Prostate gland (tissue), 2 donors: ENCODE data around the gene SIRT2. TPM values are rescaled to one million over a fixed set of nuclear protein-coding genes. Genes with fewer than 3 reads are reported as not detected.
A peak's percentile ranks its signal among the peaks of the same experiment; 100 is the strongest.

Experiments used
- DNase-seq: peaks from one replicate; pipeline ENCODE4 v3.0.0-alpha.2; 2019; ENCODE audit warnings: low spot score
- H3K27ac ChIP-seq, 2 donors: fragments of 200-600 bp; sonication (generic); 2 replicates each; pipeline ENCODE4 v1.5.1; 2017 to 2019
- H3K27me3 ChIP-seq: fragments of 200-600 bp; sonication (generic); replicated peaks from 2 replicates; pipeline ENCODE4 v1.5.1; 2019; ENCODE audit not compliant: insufficient read depth
- H3K36me3 ChIP-seq, 2 donors: fragments of 200-600 bp; sonication (generic); 1 replicate in 1 of 2; 2 replicates in 1 of 2; pipeline versions ENCODE4 v1.5.1 to v1.8.1; 2017 to 2019
- H3K4me1 ChIP-seq: fragments of 200-600 bp; sonication (generic); replicated peaks from 2 replicates; pipeline ENCODE4 v1.5.1; 2019
- H3K4me3 ChIP-seq, 2 donors: fragments of 200-600 bp; sonication (generic); 2 replicates each; pipeline ENCODE4 v1.5.1; 2017 to 2019
- H3K9me3 ChIP-seq: fragments of 200-600 bp; sonication (generic); 2 replicates; pipeline ENCODE4 v1.5.1; 2017
- CTCF ChIP-seq, 4 experiments: fragments of 200-600 bp in 2 of 4; fragments of 450-650 bp in 2 of 4; sonication (generic) in 2 of 4; IDR thresholded peaks; 1 replicate in 3 of 4; 2 replicates in 1 of 4; pipeline ENCODE4 v1.5.1; 2016 to 2019; ENCODE audit warnings: antibody characterized with exemption in 4 of 4, mild to moderate bottlenecking in 2 of 4, moderate library complexity in 2 of 4
- POLR2A ChIP-seq: fragments of 450-650 bp; IDR thresholded peaks from one replicate; pipeline ENCODE4 v1.6.1; 2016; ENCODE audit warnings: antibody characterized with exemption, mild to moderate bottlenecking
- POLR2AphosphoS5 ChIP-seq: sonication (generic); formaldehyde crosslinking; IDR thresholded peaks from one replicate; pipeline ENCODE4 v1.6.1; 2017; ENCODE audit warnings: antibody characterized with exemption
- WGBS: methylation state at CpG from one replicate; pipeline ENCODE4 v1.1.5; 2018; 5-methylcytosine and 5-hydroxymethylcytosine counted together
- intact Hi-C: fragments of 100-400 bp; cut with DNase I; formaldehyde crosslinking; loops from one replicate; pipeline ENCODE4 v1.14.2; 2022
- total RNA-seq, 2 donors: library from RNA; depleted of rRNA; stranded (reverse); fragments of >200 nt; gene quantifications; one replicate each; pipeline ENCODE4 v1.1.0, GENCODE V29; 2016

Gene SIRT2
- 10 to 100 TPM; 55.8 to 89.0 TPM for total RNA-seq

GRCh38 chr19:38899447-38900201, at the start of gene SIRT2, which contains the start of gene NFKBIB:
Gene SIRT2 (minus strand): TSS chr19:38899618. CDS start chr19:38899521, 97 bp downstream.
Gene NFKBIB (plus strand): TSS chr19:38899969. CDS start chr19:38900033, 64 bp downstream.
- peaks cover 4% of the 10 kb centered on the region for H3K4me1 ChIP-seq
- under 1% methylated on average over 53 of the region's 64 CpGs for WGBS
- peak within 1 kb of the TSS; percentile 84 to 87 for H3K27ac ChIP-seq
- no peaks in the 10 kb centered on the region for H3K9me3 ChIP-seq
- no peaks in the 10 kb centered on the region for H3K27me3 ChIP-seq
- H3K4me3 ChIP-seq = peak within 1 kb of the TSS; percentile 76 to 85
- peak; percentile 100 for DNase-seq
- no peaks in the 10 kb centered on the region for H3K36me3 ChIP-seq
- TF ChIP-seq POLR2AphosphoS5 (peak; percentile 99), POLR2A (peak; percentile 84), CTCF (IDR thresholded peaks at IDR 0.05) (no peak)
- intact Hi-C loops = loop anchor here (5.0 kb wide), 1 partner anchor 47 kb away; no protein-coding TSS in a partner anchor

GRCh38 chr19:38946229-38947010, 47.0 kb upstream of the SIRT2 start:
- DNase-seq = no peak
- 90% methylated on average over 11 of the region's 11 CpGs for WGBS
- Histone ChIP-seq H3K4me1 (peaks cover 7% of the 10 kb centered on the region), H3K27me3 (no peaks in the 10 kb centered on the region), H3K9me3 (no peaks in the 10 kb centered on the region), H3K36me3 (no peaks in the 10 kb centered on the region), H3K27ac (no peak overlapping the region), H3K4me3 (no peak overlapping the region)
- TF ChIP-seq POLR2AphosphoS5 (no peak), CTCF (IDR thresholded peaks at IDR 0.05) (no peak), POLR2A (no peak)
- intact Hi-C loops = no loop called here

GRCh38 chr19:38945562-38946228, 46.3 kb upstream of the SIRT2 start:
- no peaks in the 10 kb centered on the region for H3K9me3 ChIP-seq
- no peak for DNase-seq
- intact Hi-C loops = no loop called here
- H3K36me3 ChIP-seq = no peaks in the 10 kb centered on the region
- WGBS = 88% methylated on average over 3 of the region's 3 CpGs
- TF ChIP-seq POLR2AphosphoS5 (no peak), CTCF (IDR thresholded peaks at IDR 0.05) (no peak), POLR2A (no peak)
- H3K27me3 ChIP-seq = no peaks in the 10 kb centered on the region
- H3K4me1 ChIP-seq = peaks cover 7% of the 10 kb centered on the region
- no peak overlapping the region for H3K27ac ChIP-seq
- no peak overlapping the region for H3K4me3 ChIP-seq

DNA sequence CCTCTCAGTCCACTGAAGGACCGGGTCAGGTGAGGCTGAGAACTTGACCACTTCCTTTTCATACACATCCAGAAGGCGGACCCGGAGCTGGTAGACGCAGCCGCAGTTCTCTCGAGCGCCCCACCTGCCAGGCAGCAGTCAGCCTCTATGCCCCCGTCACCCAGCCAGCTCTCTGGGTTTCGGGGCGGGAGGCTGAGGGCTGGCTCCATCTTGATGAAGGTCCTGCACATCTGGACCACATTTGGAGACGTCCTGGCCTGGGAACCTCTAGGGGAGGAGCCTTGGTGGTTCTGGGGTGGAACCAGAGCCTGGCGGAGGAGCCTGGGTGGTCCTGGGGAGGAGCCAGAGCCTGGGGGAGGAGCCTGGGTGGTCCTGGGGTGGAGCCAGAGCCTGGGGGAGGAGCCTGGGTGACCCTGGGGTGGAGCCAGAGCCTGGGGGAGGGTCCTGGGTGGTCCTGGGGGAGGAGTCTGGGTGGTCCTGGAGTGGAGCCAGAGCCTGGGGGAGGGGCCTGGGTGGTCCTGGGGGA, 45.6 kb upstream of the SIRT2 start:
- H3K9me3 ChIP-seq = no peaks in the 10 kb centered on the region
- no peaks in the 10 kb centered on the region for H3K36me3 ChIP-seq
- DNase-seq = no peak
- TF ChIP-seq CTCF (IDR thresholded peaks at IDR 0.05) = no peak
- TF ChIP-seq POLR2A = no peak
- TF ChIP-seq POLR2AphosphoS5 = no peak
- no peak overlapping the region for H3K27ac ChIP-seq
- WGBS = 97% methylated on average over 10 of the region's 12 CpGs
- no peaks in the 10 kb centered on the region for H3K27me3 ChIP-seq
- H3K4me3 ChIP-seq = no peak overlapping the region
- intact Hi-C loops = no loop called here
- H3K4me1 ChIP-seq = peaks cover 2% of the 10 kb centered on the region
